ENCODE measurements around the gene PDE12.

- TF ChIP-seq POLR2AphosphoS5 (IDR thresholded peaks at IDR 0.05) (no peak), CTCF (IDR thresholded peaks at IDR 0.05) (no peak)
Measured at GRCh38 chr3:57577801-57578200, 21.7 kb downstream of the PDE12 start.
